ENCODE measurements around the gene PRAME.

PRAME gene

DNA sequence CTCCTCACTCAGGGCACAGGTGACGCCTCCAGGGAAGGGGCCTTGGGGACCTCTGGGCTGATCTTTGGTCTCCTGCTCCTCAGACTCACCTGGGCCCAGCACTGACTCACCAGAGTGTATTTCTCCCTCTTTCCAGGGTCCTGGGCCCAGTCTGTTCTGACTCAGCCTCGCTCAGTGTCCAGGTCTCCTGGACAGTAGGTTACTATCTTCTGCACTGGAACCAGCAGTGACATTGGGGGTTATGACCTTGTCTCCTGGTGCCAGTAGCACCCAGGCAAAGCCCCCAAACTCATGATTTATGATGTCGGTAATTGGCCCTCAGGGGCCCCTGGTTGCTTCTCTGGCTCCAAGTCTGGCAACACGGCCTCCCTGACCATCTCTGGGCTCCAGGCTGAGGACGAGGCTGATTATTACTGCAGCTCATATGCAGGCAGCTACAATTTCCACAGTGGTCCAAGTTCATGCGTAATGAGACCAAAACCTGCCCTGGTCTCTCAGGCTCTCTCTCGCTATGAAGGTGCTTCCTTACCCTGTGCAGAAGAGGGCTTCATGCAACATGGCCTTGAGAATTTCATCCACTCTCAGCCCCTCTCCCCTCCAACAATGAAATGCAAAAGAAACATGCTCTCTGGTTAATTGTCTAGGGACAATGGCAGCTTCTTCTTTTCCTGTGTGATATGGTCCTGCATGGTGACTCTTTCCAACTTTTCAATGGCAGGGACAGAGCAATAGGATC, 21.0 kb upstream of the PRAME start:
- DNase-seq: no peak

- no peak for DNase-seq
These were observed 19.8 kb upstream of the PRAME start for GRCh38 chr22:22578702-22579424.

DNA sequence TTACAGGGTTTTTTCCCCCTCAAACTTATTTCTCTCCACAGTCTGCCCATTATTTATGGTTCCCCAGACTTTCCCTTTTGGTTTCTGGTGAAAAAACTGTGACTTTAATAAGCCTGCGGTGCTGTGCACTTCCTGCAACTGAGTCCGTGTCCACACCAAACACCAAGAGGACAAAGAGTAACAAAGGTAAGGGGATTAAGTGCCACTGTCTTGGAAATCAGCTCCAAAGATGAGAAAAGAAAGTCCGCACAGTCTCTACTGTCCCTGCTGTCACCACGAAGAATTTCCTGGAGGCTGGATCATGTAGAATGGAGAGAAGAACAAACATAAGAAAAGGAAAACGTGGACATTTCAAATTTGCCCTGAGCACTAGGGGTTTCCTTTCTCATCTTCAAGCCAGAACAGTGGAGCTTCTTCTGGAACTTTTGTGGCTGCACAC, 17.9 kb upstream of the PRAME start:
- DNase-seq: no peak

DNA sequence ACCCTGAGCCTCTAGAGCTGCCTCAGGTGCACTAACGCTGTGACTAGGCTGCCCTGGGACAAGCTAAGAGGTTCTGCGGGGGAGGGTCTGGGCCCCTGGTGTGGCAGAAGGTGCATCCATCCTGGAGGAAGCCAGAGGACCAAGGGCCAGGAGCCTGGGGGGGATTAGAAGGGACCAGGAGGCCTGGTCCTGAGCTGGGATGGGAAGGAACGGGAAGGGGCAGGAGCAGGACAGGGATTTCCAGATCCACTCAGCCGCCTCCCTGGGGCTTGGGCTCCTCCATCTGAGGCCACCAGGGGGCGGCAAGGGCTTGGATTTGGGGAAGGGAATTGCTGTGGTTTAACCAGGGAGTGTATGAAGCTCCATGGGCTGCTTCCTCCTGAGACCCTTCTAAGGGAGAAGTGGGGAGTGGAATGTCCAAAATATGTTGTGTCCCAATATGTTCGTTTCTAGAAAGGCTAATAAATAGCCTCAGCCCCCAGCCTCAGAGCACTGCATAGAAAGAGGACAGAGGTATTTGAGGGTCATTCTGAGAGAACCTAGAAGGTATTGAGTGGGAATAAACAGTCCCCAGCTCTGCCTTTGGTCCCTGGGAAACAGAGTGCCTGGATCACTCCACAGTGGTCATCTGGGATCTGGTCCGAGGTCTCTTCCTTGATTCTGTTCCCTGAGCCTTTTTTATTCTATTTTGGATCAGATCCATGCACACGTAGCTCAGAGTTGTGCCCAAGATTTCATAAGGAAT, 17.4 kb upstream of the PRAME start:
- DNase-seq: peak; percentile 18

GRCh38 chr22:22574361-22574760, 15.3 kb upstream of the PRAME start:
- no peak for DNase-seq

DNA sequence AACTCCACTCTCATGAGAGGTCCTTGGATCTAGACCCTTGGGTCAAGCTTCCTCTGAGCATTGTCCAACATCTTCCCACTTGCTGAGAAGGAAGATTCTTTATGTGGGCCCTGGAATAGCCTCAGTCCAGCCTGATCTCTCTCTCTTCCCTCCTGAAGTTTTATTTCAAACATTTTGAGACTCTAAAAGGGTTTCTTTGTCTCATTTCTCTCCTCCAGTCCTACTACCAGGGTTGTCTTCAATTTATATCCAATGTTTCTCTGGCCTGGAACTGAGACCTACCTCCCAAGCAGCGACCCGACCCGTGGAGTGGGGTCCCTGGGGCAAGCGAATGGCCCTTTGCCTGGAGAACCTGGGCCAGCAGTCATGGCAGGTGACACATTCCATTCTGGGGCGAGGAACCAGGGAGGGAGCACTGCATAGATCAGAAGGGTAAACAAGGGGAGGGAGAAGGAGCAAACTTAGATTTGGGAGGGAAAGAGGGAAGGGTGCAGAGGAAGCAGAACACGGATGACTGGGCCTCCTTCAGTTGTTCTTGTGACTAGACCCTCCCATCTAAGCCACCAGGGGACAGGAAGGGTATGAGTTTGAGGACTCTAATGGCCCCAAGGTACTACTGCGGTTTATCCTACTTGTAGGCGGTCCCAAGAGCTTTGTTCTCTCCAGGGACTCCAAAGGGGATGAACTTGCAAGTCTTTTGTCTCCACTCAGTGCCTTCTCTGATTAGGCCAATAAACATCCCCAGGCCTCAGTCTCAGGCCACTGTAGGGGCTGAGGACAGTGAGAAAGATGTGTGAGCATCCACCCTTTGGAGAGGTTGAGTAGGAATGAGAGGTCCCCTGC, 14.2 kb upstream of the PRAME start:
- no peak for DNase-seq

DNA sequence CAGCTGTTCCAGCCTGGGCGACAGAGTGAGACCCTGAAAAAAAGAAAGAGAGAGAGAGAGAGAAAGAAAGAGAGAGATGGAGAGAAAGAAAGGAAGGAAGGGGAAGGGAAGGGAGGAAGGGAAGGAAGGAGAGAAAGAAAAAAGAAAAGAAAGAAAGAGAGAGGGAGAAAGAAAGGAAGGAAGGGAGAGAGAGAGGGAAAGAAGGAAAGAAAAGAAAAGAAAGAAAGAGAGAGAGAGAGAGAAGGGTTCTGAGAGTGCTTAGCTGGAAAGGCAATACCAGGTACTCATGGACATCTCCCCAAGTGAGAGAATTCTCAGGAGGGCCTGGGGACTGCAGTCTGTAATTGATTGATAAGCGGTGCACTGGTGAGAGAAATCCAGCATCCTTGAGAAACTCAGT, 12.8 kb upstream of the PRAME start:
- DNase-seq: no peak

- no peak for DNase-seq
These were observed 12.4 kb upstream of the PRAME start for GRCh38 chr22:22571429-22571828.

- no peak for DNase-seq
These were observed 10.2 kb upstream of the PRAME start for GRCh38 chr22:22569218-22569617.

DNA sequence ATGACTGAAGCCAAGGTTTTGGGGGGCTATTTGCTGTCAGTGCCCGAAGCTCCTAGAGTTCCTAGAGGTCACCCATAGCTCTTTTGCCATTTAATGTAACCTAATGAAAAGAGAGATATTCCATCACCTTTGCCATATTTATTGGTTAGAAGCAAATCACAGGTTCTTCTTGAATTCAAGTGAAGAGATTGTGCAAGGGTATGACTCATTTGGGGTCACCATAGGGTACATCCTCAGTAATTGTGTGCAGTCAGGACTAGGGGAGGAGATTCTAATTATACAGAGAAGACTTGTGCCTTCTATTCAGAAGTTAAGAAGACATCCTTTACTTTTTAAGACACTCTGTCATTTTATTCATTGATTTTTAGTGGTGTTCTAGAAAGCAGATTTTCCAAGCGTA, 6.9 kb upstream of the PRAME start:
- DNase-seq: no peak

GRCh38 chr22:22558071-22558971, 744 bp downstream of the PRAME start:
- DNase-seq: no peak

DNA sequence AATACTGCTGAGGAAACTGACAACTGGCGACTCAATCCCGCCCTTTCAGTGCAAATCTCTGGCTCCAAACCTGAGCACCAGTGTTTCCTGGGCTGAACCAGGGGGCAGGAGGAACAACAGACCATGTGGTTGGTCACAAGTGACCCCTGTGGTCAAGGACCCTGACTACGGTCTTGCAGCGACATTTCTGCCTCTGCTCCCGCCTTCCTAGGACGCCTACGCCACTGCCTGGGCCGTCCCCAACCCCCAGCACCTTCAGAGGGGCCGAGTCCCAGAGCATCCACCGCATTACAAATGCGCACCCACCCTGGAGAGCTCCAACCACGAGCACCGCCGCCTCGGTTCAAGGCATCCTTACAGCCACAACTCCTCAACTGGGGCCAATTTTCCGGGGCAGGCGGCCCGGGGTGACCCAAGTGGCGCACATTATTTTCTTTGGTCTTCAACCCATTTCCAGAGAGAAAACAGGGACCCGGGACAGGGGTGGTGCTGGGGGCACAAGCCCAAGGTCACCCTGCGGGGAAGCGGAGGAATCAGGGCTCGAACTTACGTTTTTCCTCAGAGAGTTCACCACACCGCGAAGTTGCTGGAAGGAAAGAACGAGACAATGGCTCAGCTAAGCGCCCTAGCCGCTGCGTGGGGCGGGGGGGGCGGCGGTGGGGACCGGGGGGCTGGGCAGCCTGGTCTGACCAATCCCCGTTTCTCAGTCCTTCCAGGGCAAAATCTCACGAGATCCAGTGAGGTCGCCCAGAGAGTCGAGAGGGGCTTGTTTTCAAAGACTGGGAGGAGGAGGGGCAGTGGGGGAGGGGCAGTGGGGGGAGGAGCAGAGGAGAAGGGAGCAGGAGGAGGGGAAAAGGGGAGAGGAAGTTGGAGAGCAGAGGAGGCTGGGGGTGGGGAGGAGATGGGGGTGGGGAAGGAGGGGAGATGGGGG, 1.8 kb downstream of the PRAME start:
- no peak for DNase-seq

GRCh38 chr22:22556578-22556977, 2.5 kb downstream of the PRAME start:
- DNase-seq: no peak

DNA sequence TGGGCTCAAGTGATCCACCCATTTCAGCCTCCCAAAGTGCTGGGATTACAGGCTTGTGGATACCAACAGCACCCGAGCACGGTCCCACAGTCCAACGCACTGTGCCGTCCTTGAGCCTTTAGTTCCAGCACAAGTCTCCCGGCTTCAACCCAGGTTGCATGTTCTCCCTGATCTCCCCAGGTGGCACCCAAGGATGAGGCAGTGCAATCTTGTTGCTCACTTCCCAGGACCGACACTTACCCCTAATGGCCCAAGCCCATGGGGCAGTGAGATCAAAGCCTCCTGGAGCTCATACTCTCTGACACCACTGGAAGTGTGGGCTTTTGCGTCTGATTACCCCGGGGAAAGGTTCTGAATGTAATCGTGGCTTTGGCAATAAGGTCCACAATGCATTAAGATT, 3.5 kb downstream of the PRAME start:
- no peak for DNase-seq

- DNase-seq: no peak
These were observed 4.3 kb downstream of the PRAME start for GRCh38 chr22:22554587-22555284.

GRCh38 chr22:22553735-22554586, 5.1 kb downstream of the PRAME start:
- DNase-seq: no peak

GRCh38 chr22:22553141-22553540, 5.9 kb downstream of the PRAME start:
- no peak for DNase-seq

DNA sequence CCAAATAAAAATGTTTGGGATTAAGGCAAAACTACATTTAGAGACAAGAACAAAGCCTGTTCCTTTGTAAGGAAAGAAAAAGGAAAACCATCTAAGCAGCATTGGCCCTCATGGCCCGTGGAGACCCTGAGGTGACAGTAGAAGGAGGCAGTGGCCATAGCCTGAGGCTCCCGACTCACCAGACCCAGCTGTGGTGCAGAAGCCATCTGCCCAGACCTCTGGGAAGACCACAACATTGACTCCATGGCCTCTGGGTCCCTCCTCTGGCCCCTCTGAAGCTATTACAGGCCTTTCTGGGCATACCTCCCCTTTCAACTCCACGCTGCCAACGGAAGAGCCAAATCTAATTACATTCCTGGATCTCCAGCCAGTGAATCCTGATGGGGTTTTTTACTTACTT, 6.4 kb downstream of the PRAME start:
- no peak for DNase-seq

Data from NCI-H1092 (cell line).